T-cell (primary cell): ENCODE results near the gene SVOPL. TPM values are rescaled to one million over a fixed set of nuclear protein-coding genes. Genes with fewer than 3 reads are reported as not detected.

Source experiments
- ATAC-seq, 4 experiments: fragments of 200-7000 bp in 3 of 4; fragments of 150-1000 bp in 1 of 4; cut with Tn5 transposase; replicated peaks in 1 of 4; 1 replicate in 3 of 4; 2 replicates in 1 of 4; pipeline ENCODE4 v1.10.0; 2021; ENCODE audit warnings: moderate library complexity in 3 of 4, mild to moderate bottlenecking in 2 of 4, moderate number of reproducible peaks in 1 of 4
- CTCF ChIA-PET, 2 donors: fragments of 300-600 bp; sonication (Branson Sonifier 250); formaldehyde crosslinking; loops; one replicate each; lab custom pipeline; 2022; ENCODE audit warnings: antibody characterized with exemption in 2 of 2; lab: Charles Lee
- POLR2A ChIA-PET, 2 donors: fragments of 300-600 bp; sonication (Branson Sonifier 250); formaldehyde crosslinking; loops; one replicate each; lab custom pipeline; 2022; ENCODE audit warnings: antibody characterized with exemption in 2 of 2; lab: Charles Lee
- DNase-seq, 35 experiments: peaks; one replicate each; pipeline versions ENCODE4 v3.0.0 to v3.0.0-alpha.2; 2013 to 2023
- H3K27ac ChIP-seq: one replicate; pipeline ENCODE4 v1.5.1; 2013; ENCODE audit warnings: low read length
- H3K27me3 ChIP-seq, 2 experiments: replicated peaks in 1 of 2; 1 replicate in 1 of 2; 2 replicates in 1 of 2; pipeline versions ENCODE4 v1.6.1 to v1.7.0; 2013; ENCODE audit warnings: low read length in 1 of 2, mixed read lengths in 1 of 2; ENCODE audit not compliant: control insufficient read depth in 2 of 2, insufficient read depth in 2 of 2; ENCODE audit errors: extremely low read depth in 1 of 2
- H3K36me3 ChIP-seq, 2 donors: 1 replicate in 1 of 2; 2 replicates in 1 of 2; pipeline versions ENCODE4 v1.6.1 to v1.7.0; 2013; ENCODE audit warnings: low read length in 1 of 2; ENCODE audit not compliant: control insufficient read depth in 2 of 2, insufficient read depth in 1 of 2; ENCODE audit errors: extremely low read depth in 1 of 2
- H3K4me1 ChIP-seq, 2 experiments: 1 replicate in 1 of 2; 2 replicates in 1 of 2; pipeline versions ENCODE4 v1.6.1 to v1.7.0; 2013; ENCODE audit warnings: low read length in 2 of 2, mixed read lengths in 1 of 2; ENCODE audit not compliant: insufficient read depth in 2 of 2, control insufficient read depth in 1 of 2; ENCODE audit errors: extremely low read depth in 1 of 2
- H3K4me3 ChIP-seq, 2 donors: 1 replicate in 1 of 2; 2 replicates in 1 of 2; pipeline versions ENCODE4 v1.5.1 to v1.7.0; 2013; ENCODE audit warnings: mild to moderate bottlenecking in 2 of 2, low read length in 1 of 2, moderate library complexity in 1 of 2; ENCODE audit not compliant: control insufficient read depth in 1 of 2; ENCODE audit errors: extremely low read depth in 1 of 2
- H3K9me3 ChIP-seq: 2 replicates; pipeline ENCODE4 v1.7.0; 2013
- H3K27ac Mint-ChIP-seq, 2 donors: one replicate each; pipeline ENCODE4 v1.8.0; 2020 to 2021; ENCODE audit warnings: mild to moderate bottlenecking in 2 of 2, mixed read lengths in 2 of 2
- H3K27me3 Mint-ChIP-seq, 2 donors: one replicate each; pipeline ENCODE4 v1.8.0; 2021 to 2022; ENCODE audit warnings: mixed read lengths in 2 of 2
- H3K36me3 Mint-ChIP-seq: one replicate; pipeline ENCODE4 v1.8.0; 2021; ENCODE audit warnings: mixed read lengths
- H3K4me1 Mint-ChIP-seq, 3 donors: one replicate each; pipeline ENCODE4 v1.8.0; 2020 to 2022; ENCODE audit warnings: mixed read lengths in 3 of 3, mild to moderate bottlenecking in 1 of 3
- H3K4me3 Mint-ChIP-seq, 3 donors: one replicate each; pipeline ENCODE4 v1.8.0; 2020 to 2022; ENCODE audit warnings: mild to moderate bottlenecking in 3 of 3, mixed read lengths in 3 of 3, moderate library complexity in 3 of 3
- H3K9me3 Mint-ChIP-seq, 3 donors: one replicate each; pipeline ENCODE4 v1.8.0; 2020 to 2022; ENCODE audit warnings: mixed read lengths in 3 of 3
- WGBS: methylation state at CpG from one replicate; pipeline ENCODE4 v1.1.5; 2013; ENCODE audit warnings: missing lambda C conversion rate; ENCODE audit not compliant: insufficient coverage; 5-methylcytosine and 5-hydroxymethylcytosine counted together
- total RNA-seq, 35 experiments: library from RNA in 6 of 35; stranded (reverse) in 6 of 35; fragments of 120-200 nt in 1 of 35; gene quantifications; one replicate each; pipeline versions ENCODE4 v1.2.1 to v1.2.4 and lab custom pipeline; 2013 to 2026

Gene SVOPL
- total RNA-seq, 5 donors from 2014 or later (not counting 1 experiment from before 2014, with no cell fraction given) = 1.2 TPM; not detected in 4

DNA sequence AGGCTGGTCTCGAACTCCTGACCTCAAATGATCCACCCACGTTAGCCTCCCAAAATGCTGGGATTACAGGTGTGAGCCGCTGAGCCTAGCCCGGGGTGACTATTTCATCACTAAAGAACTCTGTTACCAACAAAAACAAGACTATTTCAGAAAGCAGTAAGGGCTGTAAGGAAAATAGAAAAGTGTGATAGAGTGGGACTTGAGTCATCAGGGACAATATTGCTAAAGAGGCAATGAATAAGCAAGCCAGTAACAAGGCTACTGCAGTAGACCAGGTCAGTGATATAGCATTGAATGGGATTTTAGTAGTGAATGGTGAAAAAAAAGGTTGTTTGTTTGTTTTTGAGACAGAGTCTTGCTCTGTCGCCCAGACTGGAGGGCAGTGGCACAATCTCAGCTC lies 51.7 kb downstream of the SVOPL start:
- no peak overlapping the region for H3K27ac ChIP-seq
- no peak for ATAC-seq
- H3K36me3 Mint-ChIP-seq = no peaks in the 10 kb centered on the region
- H3K4me3 Mint-ChIP-seq = no peak overlapping the region
- no peak overlapping the region for H3K4me3 ChIP-seq
- H3K9me3 ChIP-seq = no peaks in the 10 kb centered on the region
- no peaks in the 10 kb centered on the region for H3K36me3 ChIP-seq
- peaks cover 0 to 9% (median 5%) of the 10 kb centered on the region in 3 donors for H3K9me3 Mint-ChIP-seq
- H3K4me1 ChIP-seq = no peaks in the 10 kb centered on the region
- no peaks in the 10 kb centered on the region for H3K4me1 Mint-ChIP-seq
- H3K27me3 ChIP-seq = no peaks in the 10 kb centered on the region
- DNase-seq = no peak
- POLR2A ChIA-PET = no interaction called here
- no peaks in the 10 kb centered on the region for H3K27me3 Mint-ChIP-seq
- WGBS = no CpG with 5 or more reads among the region's 5 CpGs
- H3K27ac Mint-ChIP-seq = no peak overlapping the region
- CTCF ChIA-PET = no interaction called here

DNA sequence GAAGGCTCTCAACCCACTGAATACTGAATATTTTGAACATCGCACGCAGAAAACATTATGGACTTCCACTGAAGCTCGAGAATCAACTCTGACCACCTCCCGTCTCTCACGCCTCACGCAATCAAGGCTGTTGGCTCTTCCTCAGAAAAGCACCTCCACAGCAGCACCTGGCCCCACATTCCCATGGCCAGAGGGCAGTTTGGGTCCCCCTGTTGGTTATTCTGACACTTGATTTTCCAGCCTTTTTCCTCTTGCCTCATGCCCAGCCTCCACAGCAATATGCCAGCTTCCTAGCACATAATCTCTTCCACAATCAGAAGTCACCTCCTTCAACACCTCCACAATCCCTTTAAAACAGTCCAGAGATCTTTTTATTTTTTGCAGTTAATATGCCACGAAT lies 55.9 kb downstream of the SVOPL start:
- Histone ChIP-seq H3K27me3 (no peaks in the 10 kb centered on the region), H3K4me1 (no peaks in the 10 kb centered on the region), H3K27ac (no peak overlapping the region), H3K9me3 (no peaks in the 10 kb centered on the region), H3K36me3 (no peaks in the 10 kb centered on the region), H3K4me3 (no peak overlapping the region)
- ChIA-PET CTCF (no interaction called here), POLR2A (no interaction called here)
- ATAC-seq = no peak
- H3K4me3 Mint-ChIP-seq = no peak overlapping the region
- H3K27ac Mint-ChIP-seq = no peak overlapping the region
- H3K9me3 Mint-ChIP-seq = peaks cover 0 to 9% (median 0%) of the 10 kb centered on the region in 3 donors
- WGBS = 93% methylated on average over 7 of the region's 7 CpGs
- no peaks in the 10 kb centered on the region for H3K27me3 Mint-ChIP-seq
- no peaks in the 10 kb centered on the region for H3K4me1 Mint-ChIP-seq
- H3K36me3 Mint-ChIP-seq = no peaks in the 10 kb centered on the region
- no peak for DNase-seq

DNA sequence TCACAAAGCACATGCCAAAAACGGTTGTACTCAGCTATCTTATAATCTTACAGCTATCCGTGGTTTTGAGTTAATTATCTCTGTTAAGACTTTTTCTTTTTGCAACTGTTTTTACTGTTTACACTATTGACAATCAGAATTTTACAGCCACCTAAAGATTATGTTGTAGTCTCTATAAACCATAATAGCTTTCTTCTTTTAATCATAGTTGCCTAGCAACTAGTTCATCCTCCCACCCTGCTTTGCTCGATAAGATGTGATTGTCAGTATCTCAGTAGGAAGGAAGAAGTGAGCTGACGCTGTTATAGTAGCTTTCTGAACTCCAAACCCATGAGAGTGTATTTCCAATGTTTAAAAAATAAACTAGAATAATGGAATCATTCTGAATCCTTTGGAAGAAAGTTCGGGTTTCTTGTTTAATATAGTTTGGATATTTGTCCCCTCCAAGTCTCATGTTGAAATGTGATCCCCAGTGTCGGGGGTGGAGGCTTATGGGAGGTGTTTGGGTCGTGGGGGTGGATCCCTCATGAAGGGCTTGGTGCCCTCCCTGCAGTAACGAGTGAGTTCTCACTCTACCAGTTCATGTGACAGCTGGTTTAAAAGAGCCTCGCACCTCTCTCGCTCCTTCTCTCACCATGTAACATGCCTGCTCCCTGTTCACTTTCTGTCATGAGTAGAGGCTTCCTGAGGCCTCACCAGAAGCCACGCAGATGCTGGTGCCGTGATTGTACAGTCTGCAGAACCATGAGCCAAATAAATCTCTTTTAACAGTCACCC lies 68.1 kb downstream of the SVOPL start:
- no peaks in the 10 kb centered on the region for H3K36me3 Mint-ChIP-seq
- ChIA-PET CTCF (no interaction called here), POLR2A (no interaction called here)
- no peaks in the 10 kb centered on the region for H3K27me3 Mint-ChIP-seq
- no peaks in the 10 kb centered on the region for H3K36me3 ChIP-seq
- peaks cover 7 to 23% (median 9%) of the 10 kb centered on the region in 3 donors for H3K4me1 Mint-ChIP-seq
- no peaks in the 10 kb centered on the region for H3K9me3 Mint-ChIP-seq
- H3K27me3 ChIP-seq = peaks cover 0 to 5% of the 10 kb centered on the region in 2 experiments
- H3K4me3 Mint-ChIP-seq = no peak overlapping the region
- no peak overlapping the region for H3K4me3 ChIP-seq
- no peak overlapping the region for H3K27ac Mint-ChIP-seq
- 87% methylated on average over 4 of the region's 12 CpGs for WGBS
- no peak overlapping the region for H3K27ac ChIP-seq
- DNase-seq (no peak), ATAC-seq (no peak)
- H3K9me3 ChIP-seq = no peaks in the 10 kb centered on the region
- H3K4me1 ChIP-seq = peaks cover 2 to 8% of the 10 kb centered on the region in 2 experiments

- POLR2A ChIA-PET = no interaction called here
- Histone ChIP-seq H3K4me1 (peaks cover 2 to 8% of the 10 kb centered on the region in 2 experiments), H3K27me3 (peaks cover 0 to 5% of the 10 kb centered on the region in 2 experiments), H3K4me3 (no peak overlapping the region), H3K36me3 (no peaks in the 10 kb centered on the region), H3K27ac (no peak overlapping the region), H3K9me3 (no peaks in the 10 kb centered on the region)
- no peaks in the 10 kb centered on the region for H3K36me3 Mint-ChIP-seq
- DNase-seq (no peak), ATAC-seq (no peak)
- H3K9me3 Mint-ChIP-seq = no peaks in the 10 kb centered on the region
- peaks cover 7 to 23% (median 9%) of the 10 kb centered on the region in 3 donors for H3K4me1 Mint-ChIP-seq
- H3K27ac Mint-ChIP-seq = no peak overlapping the region
- no peaks in the 10 kb centered on the region for H3K27me3 Mint-ChIP-seq
- CTCF ChIA-PET = no interaction called here
- no peak overlapping the region for H3K4me3 Mint-ChIP-seq
- WGBS = 89% methylated on average over 1 of the region's 2 CpGs
These were observed 68.8 kb downstream of the SVOPL start for GRCh38 chr7:138632384-138632783.

- Histone ChIP-seq H3K27ac (no peak overlapping the region), H3K36me3 (no peaks in the 10 kb centered on the region), H3K9me3 (no peaks in the 10 kb centered on the region), H3K27me3 (peaks cover 0 to 5% of the 10 kb centered on the region in 2 experiments), H3K4me1 (peaks cover 17 to 29% of the 10 kb centered on the region in 2 experiments), H3K4me3 (no peak overlapping the region)
- no peaks in the 10 kb centered on the region for H3K27me3 Mint-ChIP-seq
- 80% methylated on average over 1 of the region's 8 CpGs for WGBS
- H3K27ac Mint-ChIP-seq = no peak overlapping the region
- no peak overlapping the region for H3K4me3 Mint-ChIP-seq
- ChIA-PET POLR2A (no interaction called here), CTCF (interaction anchor here in 1 of 2 donors (0.7 kb wide), 1 partner anchor 197 kb away, joined by 12 read pairs; no protein-coding TSS in a partner anchor)
- no peaks in the 10 kb centered on the region for H3K36me3 Mint-ChIP-seq
- peaks cover 27 to 44% (median 27%) of the 10 kb centered on the region in 3 donors for H3K4me1 Mint-ChIP-seq
- DNase-seq (no peak), ATAC-seq (no peak)
- H3K9me3 Mint-ChIP-seq = no peaks in the 10 kb centered on the region
These were observed 71.0 kb downstream of the SVOPL start for GRCh38 chr7:138630059-138630610.

GRCh38 chr7:138627361-138627760 lies 73.8 kb downstream of the SVOPL start:
- ATAC-seq = no peak
- no peaks in the 10 kb centered on the region for H3K9me3 ChIP-seq
- H3K4me3 Mint-ChIP-seq = peak overlapping the region in 1 of 3 donors; percentile 24
- no peak overlapping the region for H3K4me3 ChIP-seq
- no peak overlapping the region for H3K27ac ChIP-seq
- H3K4me1 Mint-ChIP-seq = peaks cover 36 to 50% (median 38%) of the 10 kb centered on the region in 3 donors
- no peaks in the 10 kb centered on the region for H3K36me3 Mint-ChIP-seq
- peaks cover 23 to 40% of the 10 kb centered on the region in 2 experiments for H3K4me1 ChIP-seq
- ChIA-PET CTCF (interaction anchor here in 1 of 2 donors (0.6 kb wide), 1 partner anchor 176 kb away, joined by 3 read pairs; no protein-coding TSS in a partner anchor), POLR2A (no interaction called here)
- no peak overlapping the region for H3K27ac Mint-ChIP-seq
- H3K27me3 Mint-ChIP-seq = no peaks in the 10 kb centered on the region
- DNase-seq = no peak
- H3K9me3 Mint-ChIP-seq = no peaks in the 10 kb centered on the region
- H3K27me3 ChIP-seq = peaks cover 0 to 2% of the 10 kb centered on the region in 2 experiments
- 96% methylated on average over 5 of the region's 6 CpGs for WGBS
- no peaks in the 10 kb centered on the region for H3K36me3 ChIP-seq
